Testis (tissue), 2 donors: ENCODE results near the gene ATE1.

ENCODE experiments used
- CTCF ChIP-seq, 3 experiments: fragments of 450-650 bp in 2 of 3; fragments of 200-600 bp in 1 of 3; sonication (generic) in 1 of 3; IDR thresholded peaks; one replicate each; pipeline ENCODE4 v1.5.1; 2016 to 2019; ENCODE audit warnings: antibody characterized with exemption in 3 of 3, mild to moderate bottlenecking in 2 of 3, moderate library complexity in 1 of 3
- POLR2A ChIP-seq: fragments of 450-650 bp; IDR thresholded peaks from one replicate; pipeline ENCODE4 v1.6.1; 2017; ENCODE audit warnings: antibody characterized with exemption, mild to moderate bottlenecking, moderate library complexity

GRCh38 chr10:121803611-121804010 lies 124.2 kb downstream of the ATE1 start:
- TF ChIP-seq CTCF (IDR thresholded peaks at IDR 0.05), result no peak
- TF ChIP-seq POLR2A, result no peak
